Measurements from ENCODE around the gene SH3GL2. TPM values are rescaled to one million over a fixed set of nuclear protein-coding genes. Genes with fewer than 3 reads are reported as not detected.

SH3GL2 gene
- total RNA-seq, 1 experiment from 2014 or later = 0.02 TPM

DNA sequence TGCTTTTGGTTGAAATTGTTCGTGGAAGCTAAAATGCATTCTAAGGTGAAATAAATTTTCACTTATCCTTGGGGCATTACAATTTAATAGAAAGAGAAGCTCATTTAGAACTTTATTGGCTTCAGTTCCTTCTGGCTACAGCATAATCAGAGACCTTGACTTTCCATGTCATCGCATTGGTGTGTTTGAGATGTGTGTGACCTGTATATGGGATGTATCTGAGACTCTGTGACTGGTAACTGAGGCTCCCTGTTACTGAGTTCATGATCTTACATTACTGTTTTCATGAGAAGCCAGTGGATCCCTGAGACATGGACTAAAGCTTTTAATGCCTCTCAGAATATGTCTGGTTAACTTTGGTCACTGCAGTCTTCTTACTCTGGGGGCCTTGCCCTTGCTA, 32.5 kb downstream of the SH3GL2 start:
- no peak for DNase-seq (ENCODE audit: low spot score)

DNA sequence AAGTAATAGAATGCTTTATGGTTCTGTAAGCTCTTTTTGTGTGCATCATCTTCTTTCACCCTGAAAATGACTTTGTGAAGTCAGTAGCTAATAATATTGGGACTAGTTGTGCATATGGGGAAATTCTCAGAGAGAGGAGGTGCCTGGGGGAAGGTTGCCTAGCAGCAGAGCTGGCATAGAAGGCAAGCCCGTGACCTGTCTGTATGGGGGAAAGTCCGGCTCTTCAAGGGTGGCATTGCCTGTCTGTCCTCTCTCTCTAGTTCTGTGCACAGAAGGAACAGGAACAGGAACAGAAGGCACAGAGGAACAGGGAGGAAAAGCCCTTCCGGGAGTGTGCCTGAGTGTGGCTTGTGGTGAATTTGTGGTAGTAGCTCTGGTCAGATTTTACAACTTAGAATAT, 33.1 kb downstream of the SH3GL2 start:
- no peak for DNase-seq (ENCODE audit: low spot score)

- DNase-seq (ENCODE audit: low spot score) = peak; percentile 84
Measured at GRCh38 chr9:17613758-17614157, 34.9 kb downstream of the SH3GL2 start.

GRCh38 chr9:17614250-17614649, 35.4 kb downstream of the SH3GL2 start:
- no peak for DNase-seq (ENCODE audit: low spot score)

GRCh38 chr9:17614903-17615302, 36.0 kb downstream of the SH3GL2 start:
- peak; percentile 51 for DNase-seq (ENCODE audit: low spot score)

DNA sequence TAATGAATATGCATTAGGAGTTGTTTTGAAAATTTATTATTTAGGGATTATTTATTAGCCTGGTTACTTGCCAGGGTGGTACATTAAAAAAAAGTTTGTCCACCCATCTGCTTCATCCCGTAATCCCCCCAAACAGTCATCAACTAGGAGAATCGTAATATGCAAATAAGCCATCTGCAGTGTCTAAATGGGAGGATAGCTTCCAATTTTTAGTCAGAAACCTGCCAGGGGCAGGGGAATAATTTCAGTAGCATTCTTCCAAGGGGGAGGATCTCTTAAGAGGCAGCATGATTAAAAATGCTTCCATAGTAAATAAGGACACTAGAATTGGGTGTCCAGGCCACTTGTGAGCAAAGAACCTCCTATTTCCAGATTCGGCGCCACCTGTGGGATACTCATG, 43.3 kb downstream of the SH3GL2 start:
- DNase-seq (ENCODE audit: low spot score) = no peak

GRCh38 chr9:17622749-17623148, 43.9 kb downstream of the SH3GL2 start:
- DNase-seq (ENCODE audit: low spot score) = no peak

DNA sequence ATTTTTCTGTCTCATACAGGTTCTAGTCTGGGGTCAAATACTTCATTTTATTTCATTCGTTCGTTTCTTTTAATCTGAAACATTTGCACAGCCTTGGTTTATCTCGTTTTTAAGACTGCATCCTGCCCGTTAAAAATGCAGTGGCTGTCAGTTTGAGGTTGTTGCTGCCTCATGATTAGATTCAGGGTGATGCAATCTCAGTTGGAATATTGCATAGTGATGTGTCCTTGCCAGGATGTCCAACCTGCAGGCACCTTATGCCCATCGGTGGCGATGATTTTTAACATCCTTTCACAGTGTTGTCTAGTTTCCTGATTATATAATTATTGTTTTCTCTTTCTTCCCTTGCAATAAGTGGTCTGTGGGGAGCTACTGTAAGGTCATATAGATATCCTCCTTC, 45.1 kb downstream of the SH3GL2 start:
- no peak for DNase-seq (ENCODE audit: low spot score)

DNA sequence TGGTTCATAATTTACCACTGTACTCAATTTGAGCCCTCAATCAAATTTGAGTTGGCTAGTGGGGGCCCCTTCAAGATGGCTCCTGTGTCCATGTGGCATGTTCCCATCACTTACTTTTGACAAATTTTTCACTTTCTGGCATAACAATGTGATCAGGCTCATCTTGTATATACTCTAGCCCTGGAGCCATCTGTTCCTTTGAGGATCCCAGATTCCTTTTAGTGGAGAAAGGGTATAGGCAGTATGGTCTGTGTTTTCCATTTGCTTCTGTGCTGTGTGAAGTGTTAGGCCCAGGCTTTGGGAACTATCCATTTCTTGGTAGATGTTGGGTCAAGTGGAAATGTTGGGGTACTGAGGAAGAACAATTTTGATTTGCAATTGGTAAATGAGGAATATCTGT, 45.7 kb downstream of the SH3GL2 start:
- DNase-seq (ENCODE audit: low spot score) = no peak

GRCh38 chr9:17625644-17626388, 47.0 kb downstream of the SH3GL2 start:
- DNase-seq (ENCODE audit: low spot score) = peak; percentile 40

DNA sequence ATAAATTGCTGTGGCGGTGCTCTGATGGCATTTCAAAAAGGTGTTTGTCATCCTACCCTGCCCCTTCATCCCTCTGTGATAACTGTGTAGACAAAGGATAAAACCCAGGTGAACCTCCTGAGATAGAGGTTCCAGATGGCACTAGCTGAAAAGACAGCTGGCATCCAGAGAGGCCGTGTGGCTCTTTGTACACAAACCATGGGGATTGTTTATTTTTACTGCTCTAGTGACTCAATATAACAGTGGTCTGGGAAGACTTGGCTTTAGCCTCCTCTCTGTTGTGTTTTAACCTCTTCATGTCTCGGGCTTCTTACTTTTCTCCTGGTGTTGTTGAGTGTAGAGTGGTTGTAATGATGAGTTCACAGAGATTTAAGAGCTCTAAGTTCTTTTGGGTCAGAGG, 48.8 kb downstream of the SH3GL2 start:
- peak; percentile 69 for DNase-seq (ENCODE audit: low spot score)

DNA sequence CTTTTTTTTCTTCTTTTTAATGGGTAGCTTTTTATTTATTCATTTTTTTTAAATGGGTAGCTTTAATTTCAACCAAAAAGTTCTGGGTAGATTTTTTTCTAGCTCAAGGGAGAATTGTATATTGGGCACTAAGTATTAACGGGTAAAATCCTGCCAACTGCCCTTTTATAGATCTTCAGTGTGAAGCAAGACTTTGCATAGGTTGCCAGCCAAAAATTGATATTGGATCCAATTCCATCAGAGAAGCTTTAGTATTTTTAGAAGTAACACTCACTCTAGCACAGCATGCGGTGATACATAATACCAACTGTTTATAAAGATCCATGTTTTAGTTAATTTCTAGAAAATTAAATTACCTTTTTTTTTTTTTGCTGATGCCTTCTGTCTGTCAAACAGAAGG, 49.8 kb downstream of the SH3GL2 start:
- DNase-seq (ENCODE audit: low spot score) = no peak

GRCh38 chr9:17630531-17630949, 51.7 kb downstream of the SH3GL2 start:
- no peak for DNase-seq (ENCODE audit: low spot score)

DNA sequence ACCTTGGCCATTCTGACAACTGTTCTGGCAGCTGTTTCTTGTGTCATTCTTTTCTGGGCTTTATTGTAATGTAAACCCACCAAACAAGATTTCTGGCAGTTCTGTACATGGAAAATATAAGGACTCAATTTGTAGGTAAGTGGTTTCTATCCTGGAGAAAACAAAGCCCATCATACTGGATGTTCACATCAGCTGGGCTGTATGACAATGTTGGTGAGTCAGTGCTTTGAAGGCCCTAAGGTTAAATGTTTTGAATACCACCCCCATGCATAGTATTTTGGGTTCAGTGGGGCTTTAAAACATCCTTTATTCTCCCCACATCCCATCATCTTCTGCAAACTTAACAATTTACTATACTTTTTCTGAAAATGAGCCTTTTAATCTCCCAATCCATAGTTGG, 52.5 kb downstream of the SH3GL2 start:
- DNase-seq (ENCODE audit: low spot score) = no peak

- no peak for DNase-seq (ENCODE audit: low spot score)
Measured at GRCh38 chr9:17632994-17633393, 54.1 kb downstream of the SH3GL2 start.

DNA sequence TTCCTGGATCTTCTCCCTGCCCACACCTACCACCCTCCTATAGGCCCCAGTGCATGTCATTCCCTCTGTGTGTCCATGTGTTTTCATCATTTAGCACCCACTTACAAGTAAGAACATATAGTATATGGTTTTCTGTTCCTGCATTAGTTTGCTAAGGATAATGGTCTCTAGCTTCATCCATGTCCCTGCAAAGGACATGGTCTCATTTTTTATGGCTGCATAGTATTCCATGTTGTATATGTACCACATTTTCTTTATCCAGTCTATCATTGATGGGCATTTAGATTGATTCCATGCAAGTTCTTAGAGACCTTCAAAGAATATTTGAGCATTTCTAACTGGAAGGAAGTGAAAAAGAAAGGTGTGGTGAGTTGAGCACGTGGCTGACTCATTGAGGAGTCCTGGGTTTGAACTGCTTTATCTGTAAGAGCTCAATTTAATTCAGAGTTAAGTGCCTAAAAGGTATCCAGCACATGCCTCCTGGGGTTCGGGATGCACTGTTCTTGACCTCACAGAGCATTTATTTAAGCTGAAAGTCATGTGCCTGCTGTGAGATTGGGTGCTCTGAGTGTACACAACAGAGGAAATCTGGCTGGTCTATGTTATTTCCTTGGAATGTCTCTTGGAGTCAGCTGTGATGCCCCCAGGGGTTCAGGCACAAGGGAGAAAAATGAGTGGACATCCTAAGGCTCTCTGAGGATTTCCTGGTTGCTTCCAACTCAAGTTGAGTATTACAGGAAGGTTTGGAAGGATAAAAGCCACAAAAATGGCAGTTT, 56.4 kb downstream of the SH3GL2 start:
- DNase-seq (ENCODE audit: low spot score) = no peak

GRCh38 chr9:17636349-17636748, 57.5 kb downstream of the SH3GL2 start:
- DNase-seq (ENCODE audit: low spot score) = no peak

DNA sequence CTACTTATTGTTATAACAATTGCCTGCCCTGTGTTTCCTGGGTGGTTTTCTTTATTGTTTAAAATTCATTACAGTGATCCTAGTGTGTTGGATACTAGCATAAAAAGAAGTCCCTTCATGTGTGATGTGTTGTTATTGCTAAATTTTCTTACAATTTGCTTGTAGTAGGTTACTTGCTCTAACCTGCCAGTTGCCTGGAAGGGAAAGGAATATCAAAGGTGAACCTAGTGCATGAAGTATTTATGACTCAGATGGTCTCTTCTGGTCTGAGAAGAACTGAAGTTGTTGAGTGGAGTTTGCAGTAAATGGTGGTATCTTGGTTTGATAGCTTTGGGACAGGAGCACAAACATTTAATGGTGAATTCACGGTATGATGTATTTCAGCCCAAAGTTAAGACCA, 58.0 kb downstream of the SH3GL2 start:
- no peak for DNase-seq (ENCODE audit: low spot score)

DNA sequence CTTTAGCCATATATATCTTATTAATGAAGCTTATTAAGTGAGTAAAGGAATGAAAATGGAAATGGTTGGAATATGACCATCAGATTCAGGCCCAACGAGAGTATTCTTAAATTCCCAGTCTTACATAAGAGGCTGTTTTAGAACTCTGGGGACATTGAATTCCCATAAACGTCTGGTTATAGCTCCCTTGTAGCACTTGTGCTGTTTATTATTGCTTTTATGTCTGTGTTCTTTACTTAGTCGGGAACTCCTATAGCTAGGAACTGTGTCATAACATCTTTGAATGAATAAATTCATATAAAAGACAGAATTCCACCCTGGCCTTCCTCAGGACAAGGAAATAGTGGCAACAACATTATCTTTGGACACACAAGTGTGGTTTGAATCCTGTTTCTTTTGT, 58.4 kb downstream of the SH3GL2 start:
- no peak for DNase-seq (ENCODE audit: low spot score)

GRCh38 chr9:17648516-17648915, 69.7 kb downstream of the SH3GL2 start:
- no peak for DNase-seq (ENCODE audit: low spot score)

DNA sequence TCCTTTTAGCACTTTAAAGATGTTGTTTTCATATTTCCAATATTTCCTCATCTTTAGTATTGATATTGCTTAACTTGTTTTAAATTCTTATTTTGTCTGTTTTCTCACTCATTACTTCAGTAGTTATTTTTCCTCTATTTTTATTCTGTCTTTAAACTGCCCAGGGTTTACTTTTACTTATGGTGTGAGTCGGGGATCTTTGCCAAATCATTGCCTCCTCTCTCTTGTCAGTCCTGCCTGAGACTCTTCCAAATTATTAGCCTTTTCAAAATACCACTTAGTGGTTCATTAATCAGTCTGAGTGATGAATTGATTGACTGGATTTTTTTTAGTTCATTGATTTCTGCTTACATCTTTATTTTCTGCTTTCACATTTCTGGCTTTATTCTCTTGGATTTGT, 72.9 kb downstream of the SH3GL2 start:
- no peak for DNase-seq (ENCODE audit: low spot score)

DNA sequence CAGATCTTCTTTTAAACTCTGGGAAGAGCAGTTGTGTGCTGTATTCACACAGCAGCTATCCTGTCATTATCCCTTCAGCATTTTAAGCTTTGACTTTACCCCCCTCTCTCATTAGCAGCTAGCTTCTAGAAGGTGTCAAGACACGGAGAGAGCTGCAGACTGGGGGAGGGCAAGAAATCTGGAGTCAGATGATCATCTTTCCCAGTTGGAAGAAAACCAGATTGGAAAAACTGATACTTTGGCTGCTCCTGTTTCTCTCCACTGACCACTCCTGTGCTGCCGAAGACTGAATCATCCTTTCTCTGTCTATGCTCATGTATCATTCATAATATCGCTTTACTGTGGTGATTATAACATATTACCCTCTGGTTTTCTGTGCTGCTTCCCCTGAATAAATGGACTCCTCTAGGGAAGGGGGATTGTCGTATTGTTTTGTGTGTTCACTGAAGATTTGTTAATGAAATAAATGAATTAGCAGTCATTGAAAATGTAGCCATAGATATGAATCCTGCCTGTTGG, 75.1 kb downstream of the SH3GL2 start:
- DNase-seq (ENCODE audit: low spot score) = no peak

DNA sequence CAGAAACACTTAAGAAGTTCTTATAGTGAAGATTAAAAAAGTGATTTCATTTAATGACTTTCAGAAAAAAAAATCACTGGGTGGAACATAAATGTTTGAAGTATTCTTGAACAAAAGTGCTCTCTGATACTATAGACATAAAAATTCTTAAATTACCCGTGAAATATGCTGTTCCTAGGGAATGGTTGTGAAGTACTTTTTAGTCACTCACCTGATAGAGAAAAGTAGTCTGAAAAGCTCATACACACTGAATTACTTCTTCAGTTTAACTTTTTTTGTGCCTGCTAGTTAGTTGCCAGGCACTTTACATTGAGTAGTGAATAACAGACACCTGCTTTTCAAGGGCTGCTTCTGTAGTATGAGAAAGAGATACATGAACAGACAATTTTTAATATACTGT, 78.0 kb downstream of the SH3GL2 start:
- no peak for DNase-seq (ENCODE audit: low spot score)

All from H4 (cell line).